MM.1S (cell line): Measurements from ENCODE around the gene MAP7D1.

Experiments used
- DNase-seq: peaks from one replicate; pipeline ENCODE4 v3.0.0-alpha.2; 2015
- H2AFZ ChIP-seq: fragments of 300-600 bp; sonication (generic); 2 replicates; pipeline ENCODE4 v1.6.0; 2016; ENCODE audit warnings: antibody characterized with exemption, low read length
- H3F3A ChIP-seq: fragments of 300-600 bp; sonication (generic); 2 replicates; pipeline ENCODE4 v1.6.1; 2016; ENCODE audit warnings: mild to moderate bottlenecking, antibody characterized with exemption, low read length, moderate library complexity, mixed read lengths; ENCODE audit not compliant: insufficient read depth
- H3K27ac ChIP-seq: fragments of 300-600 bp; sonication (generic); 2 replicates; pipeline ENCODE4 v1.5.1; 2016; ENCODE audit warnings: mild to moderate bottlenecking, low read length
- H3K27me3 ChIP-seq: fragments of 300-600 bp; sonication (generic); replicated peaks from 2 replicates; pipeline ENCODE4 v1.6.0; 2016; ENCODE audit warnings: low read length; ENCODE audit not compliant: insufficient read depth
- H3K36me3 ChIP-seq: fragments of 300-600 bp; sonication (generic); replicated peaks from 2 replicates; pipeline ENCODE4 v1.6.1; 2016; ENCODE audit warnings: mild to moderate bottlenecking, low read length, mixed read lengths; ENCODE audit not compliant: insufficient read depth
- H3K4me1 ChIP-seq: fragments of 300-600 bp; sonication (generic); 2 replicates; pipeline ENCODE4 v1.6.1; 2016; ENCODE audit warnings: low read length, mixed read lengths
- H3K4me2 ChIP-seq: fragments of 300-600 bp; sonication (generic); 2 replicates; pipeline ENCODE4 v1.6.0; 2016; ENCODE audit warnings: low read depth, low read length
- H3K4me3 ChIP-seq: fragments of 300-600 bp; sonication (generic); 2 replicates; pipeline ENCODE4 v1.5.1; 2016; ENCODE audit warnings: low read length, mixed read lengths
- H3K79me2 ChIP-seq: fragments of 300-600 bp; sonication (generic); 2 replicates; pipeline ENCODE4 v1.6.1; 2016; ENCODE audit warnings: mixed run types, low read length, mixed read lengths
- H3K9ac ChIP-seq: fragments of 300-600 bp; sonication (generic); 2 replicates; pipeline ENCODE4 v1.6.1; 2016; ENCODE audit warnings: low read length, mixed read lengths
- H3K9me2 ChIP-seq: fragments of 300-600 bp; sonication (generic); replicated peaks from 2 replicates; pipeline ENCODE4 v1.6.1; 2016; ENCODE audit warnings: mild to moderate bottlenecking, low read length, mixed read lengths; ENCODE audit not compliant: insufficient read depth
- H3K9me3 ChIP-seq: fragments of 300-600 bp; sonication (generic); replicated peaks from 2 replicates; pipeline ENCODE4 v1.6.1; 2016; ENCODE audit warnings: mild to moderate bottlenecking, low read length, mixed read lengths; ENCODE audit not compliant: insufficient read depth
- H4K20me1 ChIP-seq: fragments of 300-600 bp; sonication (generic); 2 replicates; pipeline ENCODE4 v1.6.1; 2016; ENCODE audit warnings: mild to moderate bottlenecking, low read length, moderate library complexity, mixed read lengths; ENCODE audit not compliant: insufficient read depth
- CTCF ChIP-seq: fragments of 300-600 bp; sonication (generic); IDR thresholded peaks from 2 replicates; pipeline ENCODE4 v1.5.1; 2016; ENCODE audit warnings: antibody characterized with exemption, low read length, mixed read lengths
- EZH2 ChIP-seq: fragments of 300-600 bp; sonication (generic); optimal IDR thresholded peaks from 2 replicates; pipeline ENCODE3; 2017; ENCODE audit warnings: low read depth, mild to moderate bottlenecking, antibody characterized with exemption, low read length, mixed read lengths
- EZH2phosphoT487 ChIP-seq: fragments of 300-600 bp; sonication (generic); IDR thresholded peaks from 2 replicates; pipeline ENCODE4 v1.6.1; 2018; ENCODE audit warnings: antibody characterized with exemption, low read length

Gene MAP7D1

GRCh38 chr1:36155408-36156328, at the start of gene MAP7D1:
Gene MAP7D1, plus strand, starts transcription at chr1:36156160. Its CDS starts 258 bp downstream, at chr1:36156418.
- H3K27ac ChIP-seq, result peak within 1 kb of the TSS; percentile 63; the same call in 1 of the 2 replicates

GRCh38 chr1:36106269-36106668, 49.7 kb upstream of the MAP7D1 start:
- no peak for DNase-seq
- no peaks in the 10 kb centered on the region for H3K9me3 ChIP-seq
- no peaks in the 10 kb centered on the region for H3K79me2 ChIP-seq
- H3F3A ChIP-seq, result no peaks in the 10 kb centered on the region
- TF ChIP-seq EZH2 (no peak), CTCF (no peak), EZH2phosphoT487 (no peak)
- no peaks in the 10 kb centered on the region for H3K27me3 ChIP-seq
- H3K4me1 ChIP-seq, result no peaks in the 10 kb centered on the region
- H3K9ac ChIP-seq, result no peak overlapping the region
- no peak overlapping the region for H3K27ac ChIP-seq
- no peak overlapping the region for H3K4me3 ChIP-seq
- no peaks in the 10 kb centered on the region for H4K20me1 ChIP-seq
- no peak overlapping the region for H2AFZ ChIP-seq
- no peaks in the 10 kb centered on the region for H3K9me2 ChIP-seq
- no peak overlapping the region for H3K4me2 ChIP-seq
- no peaks in the 10 kb centered on the region for H3K36me3 ChIP-seq

More at GRCh38 chr1:36155408-36156328, at the start of gene MAP7D1:
- no peaks in the 10 kb centered on the region for H3K9me3 ChIP-seq
- no peaks in the 10 kb centered on the region for H4K20me1 ChIP-seq
- peak within 1 kb of the TSS; percentile 99 for H3K4me2 ChIP-seq
- H3F3A ChIP-seq, result peaks cover 18% of the 10 kb centered on the region
- peaks cover 41% of the 10 kb centered on the region for H3K4me1 ChIP-seq
- peaks cover 53% of the 10 kb centered on the region for H3K79me2 ChIP-seq
- no peaks in the 10 kb centered on the region for H3K27me3 ChIP-seq
- DNase-seq, result peak; percentile 78
- H3K9ac ChIP-seq, result peak within 1 kb of the TSS; percentile 91
- TF ChIP-seq EZH2 (no peak), EZH2phosphoT487 (no peak), CTCF (no peak)
- H3K9me2 ChIP-seq, result no peaks in the 10 kb centered on the region
- H2AFZ ChIP-seq, result peak within 1 kb of the TSS; percentile 55
- no peaks in the 10 kb centered on the region for H3K36me3 ChIP-seq
- H3K4me3 ChIP-seq, result peak within 1 kb of the TSS; percentile 99

DNA sequence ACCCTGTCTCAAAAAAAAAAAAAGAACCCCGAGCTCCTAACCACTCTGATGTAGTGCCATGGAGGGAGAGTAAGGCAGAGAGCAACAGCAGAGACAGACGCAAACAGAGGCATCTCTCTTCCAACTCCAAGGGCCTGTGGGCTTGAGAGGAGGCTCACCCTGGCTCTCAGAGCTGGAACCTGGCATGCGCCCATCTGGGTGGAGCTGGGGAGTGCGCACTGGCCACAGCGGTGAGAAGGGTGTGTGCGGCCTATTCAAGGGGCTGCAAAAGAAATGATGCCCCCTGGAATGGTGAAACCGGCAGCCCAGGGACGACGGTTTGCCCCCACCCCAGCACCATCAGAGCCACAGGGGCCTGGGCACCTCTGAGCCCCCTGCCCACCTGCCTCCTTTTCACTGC, 48.6 kb upstream of the MAP7D1 start:
- Histone ChIP-seq H3K4me2 (no peak overlapping the region), H3K9ac (no peak overlapping the region), H3K36me3 (no peaks in the 10 kb centered on the region), H3K4me3 (no peak overlapping the region), H3K27ac (no peak overlapping the region), H3K27me3 (no peaks in the 10 kb centered on the region), H2AFZ (no peak overlapping the region), H3K4me1 (no peaks in the 10 kb centered on the region), H3F3A (no peaks in the 10 kb centered on the region), H3K79me2 (no peaks in the 10 kb centered on the region), H3K9me3 (no peaks in the 10 kb centered on the region), H3K9me2 (no peaks in the 10 kb centered on the region), H4K20me1 (no peaks in the 10 kb centered on the region)
- TF ChIP-seq EZH2, result no peak
- TF ChIP-seq EZH2phosphoT487, result no peak
- no peak for TF ChIP-seq CTCF
- no peak for DNase-seq
